Glomerular visceral epithelial cell (primary cell): ENCODE data around the gene TRAIP.
A peak's percentile ranks its signal among the peaks of the same experiment; 100 is the strongest.
"Not testable (repeated sequence)": the region's sequence is repeated elsewhere in the genome, so short reads cannot be mapped to it uniquely, and the experiment has no call there.

ENCODE experiments used
- DNase-seq: peaks from one replicate; pipeline ENCODE4 v3.0.0-alpha.2; 2016; ENCODE audit errors: extremely low spot score

TRAIP gene

GRCh38 chr3:49791571-49791970 is 64.8 kb downstream of the TRAIP start:
- no peak for DNase-seq

DNA sequence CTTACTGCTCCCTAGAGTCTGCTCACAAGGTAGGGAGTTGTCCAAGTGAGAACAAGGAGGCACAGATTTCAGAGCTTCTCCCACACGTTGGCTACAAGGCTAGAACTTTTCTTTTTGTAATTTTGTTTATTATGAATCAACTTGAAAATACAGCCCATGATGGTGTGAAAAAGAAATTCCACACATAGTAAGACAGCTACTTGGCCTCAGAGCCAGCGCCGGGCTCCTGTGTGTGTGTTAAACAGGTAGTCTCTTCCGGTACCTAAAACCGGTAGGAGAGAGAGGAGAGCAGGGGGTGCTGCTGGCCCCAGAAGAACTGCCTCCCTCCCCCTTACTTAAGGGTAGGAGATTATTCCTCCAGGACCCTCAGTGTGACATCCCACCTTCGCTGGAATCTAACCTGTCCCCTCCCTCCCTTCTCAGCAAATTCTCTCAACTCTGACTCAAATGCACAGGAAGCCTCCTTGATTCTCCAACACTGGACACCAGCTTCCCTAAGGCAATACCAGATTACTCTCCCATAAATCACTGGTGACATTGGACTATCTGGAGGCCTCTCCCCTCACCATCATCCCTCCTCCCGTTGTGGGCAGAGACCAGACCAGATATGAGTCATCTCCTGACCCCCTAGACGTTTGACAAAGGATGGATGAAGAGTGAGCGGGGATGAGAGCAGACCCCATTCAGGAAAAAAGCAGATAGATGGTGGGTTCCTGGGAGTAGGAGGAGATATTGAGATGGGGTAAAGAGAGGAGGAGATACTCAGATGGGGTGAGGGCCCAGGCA is 65.5 kb downstream of the TRAIP start:
- peak; percentile 18 for DNase-seq

GRCh38 chr3:49788056-49788455 is 68.3 kb downstream of the TRAIP start:
- no peak for DNase-seq

GRCh38 chr3:49787536-49787935 is 68.8 kb downstream of the TRAIP start:
- no peak for DNase-seq

- no peak for DNase-seq
Measured at GRCh38 chr3:49787182-49787464, 69.2 kb downstream of the TRAIP start.

DNA sequence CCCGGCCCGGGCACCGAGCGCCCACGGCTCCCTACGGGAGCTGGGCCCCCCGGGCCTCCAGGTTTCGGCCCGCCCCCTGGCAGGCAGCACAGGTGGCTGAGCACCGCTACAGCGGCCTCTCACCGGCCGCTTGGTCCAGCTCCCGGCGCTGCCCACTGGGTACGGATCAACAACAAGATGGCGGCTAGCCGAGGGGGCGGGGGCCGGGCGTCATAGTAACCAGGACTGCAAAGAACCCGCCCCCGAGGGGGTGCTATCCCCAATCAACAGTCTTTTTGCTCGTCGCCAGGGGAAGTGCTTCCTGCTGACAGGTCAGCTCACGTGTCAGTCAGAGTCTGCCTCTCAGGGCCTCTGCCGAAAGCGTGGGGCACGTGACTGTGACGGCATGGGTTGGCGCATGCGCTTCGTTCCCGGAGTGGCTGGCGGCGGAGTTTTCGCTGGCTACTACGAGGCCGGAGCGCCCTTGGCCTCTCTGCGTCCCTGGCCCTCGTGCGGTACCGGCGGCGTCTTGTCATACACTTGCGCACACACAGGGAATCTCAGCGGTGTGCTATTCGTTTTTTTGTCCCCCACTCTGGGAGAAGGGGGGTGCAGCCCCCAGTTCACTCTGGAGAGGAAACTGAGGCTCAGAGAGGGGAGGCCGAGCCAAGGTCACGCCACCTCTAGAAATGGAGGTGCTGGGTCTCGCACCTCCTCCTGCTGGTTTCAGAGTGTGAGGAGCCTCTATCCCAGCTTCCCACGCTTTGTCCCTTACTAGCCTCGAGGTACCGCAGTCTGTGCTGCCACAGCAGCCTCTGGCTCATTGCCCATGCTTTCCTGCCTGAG is 69.8 kb downstream of the TRAIP start, which contains the start of gene IP6K1:
IP6K1 (minus strand) TSS at position 186 of the 825 bp plus-strand sequence. CDS start 38,502 bp downstream, outside the sequence.
- peak; percentile 100 for DNase-seq

GRCh38 chr3:49785565-49786356 is 70.6 kb downstream of the TRAIP start:
- DNase-seq = peak; percentile 48

- DNase-seq = not testable (repeated sequence)
Measured at GRCh38 chr3:49782277-49782676, 74.1 kb downstream of the TRAIP start.

GRCh38 chr3:49781415-49782199 is 74.8 kb downstream of the TRAIP start:
- no peak for DNase-seq

- not testable (repeated sequence) for DNase-seq
Measured at GRCh38 chr3:49780975-49781365, 75.4 kb downstream of the TRAIP start.

- DNase-seq = no peak
Measured at GRCh38 chr3:49780080-49780974, 76.0 kb downstream of the TRAIP start.

- no peak for DNase-seq
Measured at GRCh38 chr3:49779358-49780079, 76.8 kb downstream of the TRAIP start.
